ENCODE results near the gene HTR7. TPM values are rescaled to one million over a fixed set of nuclear protein-coding genes. Genes with fewer than 3 reads are reported as not detected.
"Not testable (repeated sequence)": the region's sequence is repeated elsewhere in the genome, so short reads cannot be mapped to it uniquely, and the experiment has no call there.

Gene HTR7
- total RNA-seq: not detected

DNA sequence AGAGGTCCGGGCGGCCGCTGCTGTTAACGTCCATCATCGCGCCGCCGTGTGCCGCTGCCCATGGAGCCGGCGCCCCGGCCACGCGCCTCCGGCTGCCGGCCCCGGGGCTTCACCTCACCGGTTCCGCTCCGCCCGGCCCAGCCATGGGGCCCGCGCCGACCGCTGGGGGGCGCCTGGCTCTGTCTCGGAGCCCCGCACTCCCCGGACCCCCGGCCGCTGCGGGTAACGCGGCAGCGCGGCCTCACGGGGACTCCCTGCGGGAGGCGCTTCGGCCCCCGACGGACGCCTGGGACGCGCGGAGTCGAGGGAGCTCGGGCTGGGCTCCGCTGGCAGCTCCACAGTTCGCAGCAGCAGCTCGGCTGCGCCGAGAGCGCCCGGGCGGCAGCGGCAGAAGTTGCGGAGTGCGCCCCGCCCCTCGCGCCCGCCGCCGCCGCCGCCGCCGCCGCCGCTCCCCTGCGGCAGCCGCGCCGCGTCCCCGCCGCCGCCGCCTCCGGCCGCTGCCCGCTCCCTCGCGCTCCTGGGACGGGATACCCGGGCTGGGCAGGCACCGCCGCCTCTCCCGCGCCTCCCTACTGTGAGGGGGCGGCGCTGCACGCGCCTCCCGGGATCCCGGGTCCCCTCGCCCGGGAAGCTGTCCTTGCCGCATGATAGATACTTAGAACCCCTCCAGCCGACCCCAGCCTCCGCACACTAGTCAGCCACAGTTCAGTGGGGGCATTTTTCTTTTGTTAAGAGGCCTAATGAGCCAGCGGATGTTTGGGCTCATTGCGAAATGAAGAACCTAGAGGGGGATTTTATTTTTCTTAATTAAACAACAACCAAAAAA is at the start of gene HTR7:
Gene HTR7, minus strand, starts transcription at position 405 of the 826 bp plus-strand sequence. Its CDS starts 368 bp downstream, at position 37.
- Mint-ChIP-seq H3K4me1 (peaks cover 9% of the 10 kb centered on the region), H3K36me3 (ENCODE audit: low read depth) (no peaks in the 10 kb centered on the region), H3K4me3 (peak within 1 kb of the TSS; percentile 72), H3K27ac (no peak within 1 kb of the TSS), H3K9me3 (ENCODE audit: low read depth) (no peaks in the 10 kb centered on the region), H3K27me3 (peaks cover 50% of the 10 kb centered on the region)
- DNase-seq: peak; percentile 66
- POLR2A ChIA-PET: no interaction called here
- peak; percentile 84 for ATAC-seq
- intact Hi-C loops (cut with DNase I, micrococcal nuclease): loop anchor here (1.0 kb wide), 1 partner anchor 13 kb away; the partner anchor contains the start of gene RPP30 (in 2 of the 2)
- CTCF ChIA-PET: interaction anchor here (0.6 to 1.7 kb wide), 4 partner anchors 11 to 31 kb away, joined by 3 to 9 read pairs (median 5); partner anchors contain the start of gene RPP30

DNA sequence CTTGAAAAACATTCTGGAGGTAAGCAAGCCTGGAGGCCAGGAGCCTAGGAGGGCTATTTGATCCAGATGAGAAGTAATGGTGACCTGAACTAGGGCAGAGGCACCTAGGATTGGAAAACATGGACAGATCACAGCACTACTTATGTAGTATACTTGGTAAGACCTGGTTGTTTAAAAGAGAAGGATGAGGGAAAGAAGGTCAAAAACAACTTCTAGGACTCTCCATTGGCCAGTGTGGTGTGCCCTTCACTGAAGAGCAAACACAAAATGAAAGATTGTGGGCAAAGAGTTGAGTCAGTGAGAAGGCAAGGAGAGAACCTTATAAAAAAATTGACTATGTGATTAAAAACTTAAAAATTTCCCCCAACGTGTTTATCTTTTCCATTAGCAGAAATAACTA is 48.8 kb upstream of the HTR7 start:
- Mint-ChIP-seq H3K9me3 (ENCODE audit: low read depth) (peaks cover 1% of the 10 kb centered on the region), H3K36me3 (ENCODE audit: low read depth) (peaks cover 40% of the 10 kb centered on the region), H3K4me1 (peaks cover 17% of the 10 kb centered on the region), H3K27ac (peak overlapping the region; percentile 27), H3K27me3 (no peaks in the 10 kb centered on the region), H3K4me3 (no peak overlapping the region)
- intact Hi-C loops (cut with DNase I, micrococcal nuclease): loop anchor here in 1 of 2 experiments (10.0 kb wide), 1 partner anchor 888 kb away; the partner anchor contains the start of gene TNKS2
- DNase-seq (peak; percentile 8), ATAC-seq (peak; percentile 60)
- ChIA-PET CTCF (no interaction called here), POLR2A (no interaction called here)

DNA sequence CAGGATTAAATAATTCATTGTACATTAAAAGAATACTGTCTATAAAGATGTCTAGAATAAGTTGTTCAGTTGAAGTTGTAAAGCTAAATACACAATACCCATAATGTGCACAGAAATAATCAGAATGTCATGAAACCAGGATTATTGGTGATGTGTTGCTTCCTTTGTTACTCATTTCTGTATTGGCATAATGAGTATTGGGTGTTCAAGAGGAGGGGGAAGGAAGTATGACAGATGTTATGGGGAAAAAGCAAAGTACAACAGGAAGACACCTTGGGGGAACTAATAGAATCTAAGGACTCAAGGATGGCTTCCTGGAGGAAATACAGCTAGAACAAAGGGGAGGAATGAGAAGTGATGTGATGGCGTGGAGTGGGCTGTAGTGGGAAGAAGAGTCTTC is 48.1 kb upstream of the HTR7 start:
- ChIA-PET POLR2A (no interaction called here), CTCF (no interaction called here)
- peak; percentile 76 for ATAC-seq
- Mint-ChIP-seq H3K9me3 (ENCODE audit: low read depth) (peaks cover 1% of the 10 kb centered on the region), H3K4me1 (peaks cover 17% of the 10 kb centered on the region), H3K36me3 (ENCODE audit: low read depth) (peaks cover 46% of the 10 kb centered on the region), H3K27ac (peak overlapping the region; percentile 91), H3K4me3 (peak overlapping the region; percentile 1), H3K27me3 (no peaks in the 10 kb centered on the region)
- intact Hi-C loops (cut with DNase I, micrococcal nuclease): loop anchor here in 1 of 2 experiments (10.0 kb wide), 1 partner anchor 889 kb away; the partner anchor contains the start of gene TNKS2
- DNase-seq: no peak

DNA sequence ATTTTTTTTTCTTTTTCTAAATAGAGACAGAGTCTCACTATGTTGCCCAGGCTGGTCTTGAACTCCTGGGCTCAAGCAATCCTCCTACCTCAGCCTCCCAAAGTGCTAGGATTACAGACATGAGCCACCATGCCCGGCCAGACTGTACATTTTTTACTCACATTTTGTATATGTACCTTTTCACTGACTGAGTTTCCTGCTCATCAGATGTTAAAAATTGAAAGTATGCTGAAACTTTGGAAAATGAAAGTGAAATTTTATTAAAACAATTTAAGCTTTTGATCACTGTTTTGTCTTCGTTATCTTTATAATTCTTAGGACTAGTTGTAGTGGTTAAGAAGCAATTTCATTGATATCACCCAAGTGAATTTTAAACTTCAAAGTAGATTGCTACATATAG is 39.1 kb upstream of the HTR7 start:
- DNase-seq; ATAC-seq; H3K9me3 Mint-ChIP-seq (ENCODE audit: low read depth); H3K4me3 Mint-ChIP-seq; H3K27ac Mint-ChIP-seq; intact Hi-C loops (cut with DNase I, micrococcal nuclease); H3K27me3 Mint-ChIP-seq: not testable (repeated sequence)
- ChIA-PET POLR2A (interaction anchor here (0.6 kb wide), 1 partner anchor 10 kb away, joined by 7 read pairs; no protein-coding TSS in a partner anchor), CTCF (interaction anchor here (0.9 to 3.3 kb wide), 4 partner anchors 11 to 354 kb away, joined by 3 to 16 read pairs (median 7); no protein-coding TSS in a partner anchor)
- Mint-ChIP-seq H3K36me3 (ENCODE audit: low read depth) (peaks cover 33% of the 10 kb centered on the region), H3K4me1 (peaks cover 11% of the 10 kb centered on the region)

DNA sequence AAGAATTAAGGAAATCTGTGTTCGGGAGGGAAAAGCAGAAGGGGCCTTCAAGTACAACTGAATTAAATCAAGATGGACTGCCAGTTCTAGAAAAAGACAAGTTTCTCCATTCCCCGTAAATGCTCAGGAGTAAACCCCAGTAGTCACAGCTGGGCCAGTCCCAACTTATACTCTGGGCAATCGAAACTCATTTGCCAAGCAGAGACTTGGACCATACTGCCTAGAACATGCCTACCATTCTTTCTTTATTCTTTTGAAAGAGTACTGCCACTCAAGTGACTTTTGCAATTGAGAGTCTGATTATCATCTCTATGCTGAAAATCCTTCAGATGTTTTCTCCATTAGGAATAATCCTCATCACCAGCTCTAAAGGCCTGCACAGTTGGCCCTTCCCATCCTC is 35.4 kb upstream of the HTR7 start:
- peaks cover 52% of the 10 kb centered on the region for H3K36me3 Mint-ChIP-seq (ENCODE audit: low read depth)
- H3K27ac Mint-ChIP-seq: no peak overlapping the region
- DNase-seq (no peak), ATAC-seq (no peak)
- H3K4me1 Mint-ChIP-seq: peaks cover 14% of the 10 kb centered on the region
- H3K27me3 Mint-ChIP-seq: no peaks in the 10 kb centered on the region
- ChIA-PET CTCF (interaction anchor here (4.7 kb wide), 1 partner anchor 14 kb away, joined by 28 read pairs; no protein-coding TSS in a partner anchor), POLR2A (interaction anchor here (0.6 kb wide), 1 partner anchor 1110 kb away, joined by 6 read pairs; no protein-coding TSS in a partner anchor)
- no peaks in the 10 kb centered on the region for H3K9me3 Mint-ChIP-seq (ENCODE audit: low read depth)
- H3K4me3 Mint-ChIP-seq: no peak overlapping the region
- intact Hi-C loops (cut with DNase I, micrococcal nuclease): no loop called here

DNA sequence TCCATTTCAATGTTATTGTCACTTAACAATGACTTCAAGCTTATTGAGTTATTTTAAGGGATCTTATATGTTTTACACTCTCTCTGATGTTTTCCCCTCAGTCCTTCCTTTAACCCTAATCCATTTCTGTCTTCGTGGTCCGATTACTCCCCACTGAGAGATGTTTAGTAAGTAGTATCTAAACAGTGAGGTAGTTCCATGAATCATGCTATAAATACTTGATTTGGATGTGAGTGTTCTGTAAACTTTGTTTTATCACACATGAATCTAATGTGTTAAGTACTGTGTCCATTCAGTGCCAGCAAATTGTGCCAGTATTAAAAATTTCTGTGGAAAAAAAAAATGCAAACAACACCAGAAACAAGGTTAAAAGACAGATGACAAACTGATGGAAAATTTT is 32.5 kb upstream of the HTR7 start:
- Mint-ChIP-seq H3K4me1 (peaks cover 4% of the 10 kb centered on the region), H3K36me3 (ENCODE audit: low read depth) (peaks cover 62% of the 10 kb centered on the region), H3K9me3 (ENCODE audit: low read depth) (no peaks in the 10 kb centered on the region), H3K27ac (no peak overlapping the region), H3K27me3 (no peaks in the 10 kb centered on the region), H3K4me3 (no peak overlapping the region)
- ATAC-seq: no peak
- ChIA-PET POLR2A (no interaction called here), CTCF (interaction anchor here (0.9 kb wide), 1 partner anchor 361 kb away, joined by 3 read pairs; no protein-coding TSS in a partner anchor)
- no peak for DNase-seq
- intact Hi-C loops (cut with DNase I, micrococcal nuclease): no loop called here

DNA sequence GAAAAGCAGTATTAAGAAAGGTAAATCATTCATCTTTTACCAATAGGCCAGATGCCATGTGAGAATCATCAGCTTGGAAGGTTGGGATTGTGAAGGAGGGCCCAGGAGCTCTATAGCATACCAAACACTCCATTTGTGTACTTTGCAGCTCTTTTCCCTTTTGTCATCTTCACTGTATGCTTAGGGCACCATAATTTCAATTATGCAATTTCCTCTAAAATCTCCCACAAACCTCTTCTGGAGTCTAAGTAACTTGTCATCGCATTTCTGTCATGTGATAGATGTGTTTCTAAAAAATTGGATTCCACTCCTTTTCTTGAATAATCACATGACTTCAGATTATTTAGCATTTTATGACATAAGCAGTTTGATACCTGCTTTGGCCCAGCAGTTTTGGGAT is 31.8 kb upstream of the HTR7 start:
- DNase-seq (no peak), ATAC-seq (no peak)
- H3K9me3 Mint-ChIP-seq (ENCODE audit: low read depth): no peaks in the 10 kb centered on the region
- ChIA-PET CTCF (interaction anchor here (0.9 to 1.0 kb wide), 2 partner anchors 10 to 362 kb away, joined by 3 read pairs; no protein-coding TSS in a partner anchor), POLR2A (no interaction called here)
- no peak overlapping the region for H3K27ac Mint-ChIP-seq
- no peaks in the 10 kb centered on the region for H3K27me3 Mint-ChIP-seq
- intact Hi-C loops (cut with DNase I, micrococcal nuclease): no loop called here
- H3K36me3 Mint-ChIP-seq (ENCODE audit: low read depth): peaks cover 62% of the 10 kb centered on the region
- H3K4me1 Mint-ChIP-seq: peaks cover 4% of the 10 kb centered on the region
- H3K4me3 Mint-ChIP-seq: no peak overlapping the region

DNA sequence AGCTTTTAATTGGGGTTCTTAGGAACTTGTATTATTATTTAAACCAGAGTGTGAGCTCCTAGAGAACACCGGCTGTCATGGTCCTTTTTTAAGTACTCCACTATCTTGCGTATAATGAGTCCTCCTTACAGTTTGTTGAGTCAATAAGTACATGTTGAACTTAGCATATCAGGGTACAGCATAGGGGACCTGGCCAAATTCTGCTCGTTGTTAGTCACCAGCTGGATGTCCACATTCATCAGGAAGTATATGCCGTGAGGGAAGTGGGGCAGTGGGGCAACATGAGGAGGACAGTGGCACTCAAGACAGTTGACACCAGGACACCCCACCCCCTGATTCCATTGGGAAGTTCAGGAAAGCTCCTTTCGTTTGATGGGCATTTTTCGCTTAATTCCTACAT is 30.5 kb upstream of the HTR7 start:
- ChIA-PET CTCF (interaction anchor here (1.0 to 1.3 kb wide), 2 partner anchors 9 to 363 kb away, joined by 3 to 12 read pairs; no protein-coding TSS in a partner anchor), POLR2A (no interaction called here)
- peaks cover 4% of the 10 kb centered on the region for H3K4me1 Mint-ChIP-seq
- H3K27ac Mint-ChIP-seq: no peak overlapping the region
- no peak overlapping the region for H3K4me3 Mint-ChIP-seq
- H3K9me3 Mint-ChIP-seq (ENCODE audit: low read depth): no peaks in the 10 kb centered on the region
- intact Hi-C loops (cut with DNase I, micrococcal nuclease): no loop called here
- DNase-seq (no peak), ATAC-seq (no peak)
- peaks cover 59% of the 10 kb centered on the region for H3K36me3 Mint-ChIP-seq (ENCODE audit: low read depth)
- no peaks in the 10 kb centered on the region for H3K27me3 Mint-ChIP-seq

DNA sequence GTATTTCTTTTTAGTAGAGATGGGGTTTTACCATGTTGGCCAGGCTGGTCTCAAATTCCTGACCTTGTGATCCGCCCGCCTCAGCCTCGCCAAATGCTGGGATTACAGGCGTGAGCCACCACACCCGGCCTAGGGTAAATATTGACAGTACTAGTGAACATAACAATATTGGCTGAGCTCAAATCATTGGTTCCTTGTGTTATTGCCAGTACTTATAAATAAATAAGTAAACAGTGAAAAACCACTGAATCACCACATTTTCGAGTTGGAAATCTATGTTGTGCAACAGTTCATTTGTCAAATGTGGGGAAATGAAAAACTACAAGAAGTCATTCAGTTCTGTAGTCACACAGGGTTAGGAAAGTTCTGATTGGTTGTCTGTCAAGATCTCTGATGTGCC is 29.7 kb upstream of the HTR7 start:
- H3K27ac Mint-ChIP-seq: no peak overlapping the region
- no peaks in the 10 kb centered on the region for H3K27me3 Mint-ChIP-seq
- ChIA-PET CTCF (interaction anchor here (0.6 to 1.3 kb wide), 3 partner anchors 8 to 15 kb away, joined by 3 to 12 read pairs (median 3); partner anchors contain the start of gene RPP30), POLR2A (no interaction called here)
- no peak overlapping the region for H3K4me3 Mint-ChIP-seq
- peaks cover 57% of the 10 kb centered on the region for H3K36me3 Mint-ChIP-seq (ENCODE audit: low read depth)
- DNase-seq: no peak
- H3K9me3 Mint-ChIP-seq (ENCODE audit: low read depth): no peaks in the 10 kb centered on the region
- peaks cover 4% of the 10 kb centered on the region for H3K4me1 Mint-ChIP-seq
- intact Hi-C loops (cut with DNase I, micrococcal nuclease): no loop called here
- no peak for ATAC-seq

DNA sequence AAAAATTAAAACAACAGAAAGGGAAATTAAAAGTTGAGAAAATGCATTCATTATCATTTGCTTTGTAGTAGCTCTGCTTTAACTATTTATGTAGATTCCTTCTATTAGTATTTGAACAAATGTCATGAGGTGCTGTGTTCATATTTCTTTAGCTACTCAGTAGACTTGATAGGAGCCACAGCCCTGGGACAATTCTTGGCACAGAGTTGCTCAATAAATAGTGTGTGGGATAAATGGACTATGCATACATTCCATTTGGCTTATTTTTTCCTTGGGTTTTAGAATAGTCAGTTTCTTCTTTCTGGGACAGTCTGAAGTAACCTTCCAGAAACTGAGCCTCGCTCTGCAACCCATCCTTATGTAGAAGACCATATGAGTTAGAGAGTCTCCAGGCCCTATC is 27.3 kb upstream of the HTR7 start:
- no peak for DNase-seq
- H3K36me3 Mint-ChIP-seq (ENCODE audit: low read depth): peaks cover 55% of the 10 kb centered on the region
- H3K4me3 Mint-ChIP-seq: no peak overlapping the region
- no peaks in the 10 kb centered on the region for H3K27me3 Mint-ChIP-seq
- CTCF ChIA-PET: interaction anchor here (1.0 kb wide), 1 partner anchor 12 kb away, joined by 3 read pairs; no protein-coding TSS in a partner anchor
- ATAC-seq: no peak
- POLR2A ChIA-PET: no interaction called here
- intact Hi-C loops (cut with DNase I, micrococcal nuclease): no loop called here
- no peaks in the 10 kb centered on the region for H3K9me3 Mint-ChIP-seq (ENCODE audit: low read depth)
- no peaks in the 10 kb centered on the region for H3K4me1 Mint-ChIP-seq
- H3K27ac Mint-ChIP-seq: no peak overlapping the region

DNA sequence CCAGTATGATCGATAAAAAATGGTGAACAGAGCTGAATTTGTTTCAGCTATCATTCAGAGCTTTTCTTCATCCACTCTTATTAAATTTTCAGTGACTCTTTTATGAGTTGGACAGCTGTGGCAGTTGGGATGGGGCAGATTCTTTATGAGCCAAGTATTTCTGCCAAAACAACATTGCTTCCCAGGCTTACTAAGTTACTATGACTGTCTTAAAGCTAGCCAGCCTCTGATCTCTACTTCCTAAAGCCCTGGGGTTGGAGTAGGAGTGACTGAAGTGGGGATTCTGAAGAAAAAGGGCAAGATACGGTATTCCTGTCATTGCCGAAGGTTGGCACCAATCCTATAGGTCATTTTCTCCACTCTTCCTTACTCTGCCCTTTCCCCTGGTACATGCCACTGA is 26.6 kb upstream of the HTR7 start:
- no peak for ATAC-seq
- Mint-ChIP-seq H3K27ac (no peak overlapping the region), H3K9me3 (ENCODE audit: low read depth) (no peaks in the 10 kb centered on the region), H3K4me3 (no peak overlapping the region), H3K27me3 (no peaks in the 10 kb centered on the region), H3K4me1 (peaks cover 2% of the 10 kb centered on the region), H3K36me3 (ENCODE audit: low read depth) (peaks cover 50% of the 10 kb centered on the region)
- POLR2A ChIA-PET: interaction anchor here (0.5 kb wide), 1 partner anchor 370 kb away, joined by 7 read pairs; no protein-coding TSS in a partner anchor
- CTCF ChIA-PET: interaction anchor here (1.0 to 1.5 kb wide), 2 partner anchors 13 to 366 kb away, joined by 3 read pairs; partner anchors contain the start of gene RPP30
- no peak for DNase-seq
- intact Hi-C loops (cut with DNase I, micrococcal nuclease): no loop called here

Measured in activated CD4-positive, alpha-beta T cell treated with anti-CD3 and anti-CD28 coated beads for 36 hours (primary cell).